Endometrial microvascular endothelial cells (primary cell): Measurements from ENCODE around the gene CDKL5. TPM values are rescaled to one million over a fixed set of nuclear protein-coding genes. Genes with fewer than 3 reads are reported as not detected.

ENCODE experiments used
- in situ Hi-C: cut with HindIII; loops from 2 replicates; pipeline ENCODE4 v1.10.0; 2017; ENCODE audit warnings: low sequenced_read_pairs, low pct_unique_long_range_greater_than_20kb; ENCODE audit errors: inconsistent ontology term
- total RNA-seq: library from RNA; depleted of rRNA; stranded (reverse); fragments of >200 nt; gene quantifications from one replicate; pipeline ENCODE4 v1.2.3, GENCODE V29; 2015; ENCODE audit errors: inconsistent ontology term

CDKL5 gene
- total RNA-seq, 1 donor from 2014 or later = 0.93 TPM

- in situ Hi-C loops = no loop called here
Observed at GRCh38 chrX:18674417-18674787, 249.0 kb downstream of the CDKL5 start.

GRCh38 chrX:18674788-18675735 lies 249.7 kb downstream of the CDKL5 start:
- in situ Hi-C loops = no loop called here

GRCh38 chrX:18676050-18676449 lies 250.6 kb downstream of the CDKL5 start:
- in situ Hi-C loops = no loop called here

GRCh38 chrX:18676470-18676869 lies 251.1 kb downstream of the CDKL5 start:
- in situ Hi-C loops = no loop called here

- in situ Hi-C loops = no loop called here
Observed at GRCh38 chrX:18677161-18677869, 251.9 kb downstream of the CDKL5 start.

GRCh38 chrX:18681996-18682395 lies 256.6 kb downstream of the CDKL5 start:
- in situ Hi-C loops = no loop called here

GRCh38 chrX:18682979-18683387 lies 257.6 kb downstream of the CDKL5 start:
- in situ Hi-C loops = no loop called here

- in situ Hi-C loops = no loop called here
Observed at GRCh38 chrX:18687856-18688495, 262.6 kb downstream of the CDKL5 start.

- in situ Hi-C loops = no loop called here
Observed at GRCh38 chrX:18691431-18691830, 266.0 kb downstream of the CDKL5 start.

- in situ Hi-C loops = no loop called here
Observed at GRCh38 chrX:18692541-18692940, 267.1 kb downstream of the CDKL5 start.

GRCh38 chrX:18696653-18697052 lies 271.2 kb downstream of the CDKL5 start:
- in situ Hi-C loops = no loop called here

GRCh38 chrX:18698737-18699650 lies 273.6 kb downstream of the CDKL5 start:
- in situ Hi-C loops = no loop called here

- in situ Hi-C loops = no loop called here
Observed at GRCh38 chrX:18701621-18702361, 276.4 kb downstream of the CDKL5 start.

- in situ Hi-C loops = no loop called here
Observed at GRCh38 chrX:18702362-18703195, 277.2 kb downstream of the CDKL5 start.
